ENCODE data around the gene MAP3K8. TPM values are rescaled to one million over a fixed set of nuclear protein-coding genes. Genes with fewer than 3 reads are reported as not detected.
"Not testable (repeated sequence)": the region's sequence is repeated elsewhere in the genome, so short reads cannot be mapped to it uniquely, and the experiment has no call there.

MAP3K8 gene
- total RNA-seq, 1 donor from 2014 or later, result 11.5 TPM

GRCh38 chr10:30467651-30468338 is 33.8 kb downstream of the MAP3K8 start:
- Mint-ChIP-seq H3K27me3 (ENCODE audit: unreplicated experiment) (no peaks in the 10 kb centered on the region), H3K27ac (ENCODE audit: unreplicated experiment) (no peak overlapping the region), H3K36me3 (ENCODE audit: unreplicated experiment) (no peaks in the 10 kb centered on the region), H3K4me3 (ENCODE audit: unreplicated experiment) (no peak overlapping the region), H3K9me3 (ENCODE audit: unreplicated experiment) (no peaks in the 10 kb centered on the region), H3K4me1 (ENCODE audit: unreplicated experiment) (peaks cover 26% of the 10 kb centered on the region)
- no peak for DNase-seq (ENCODE audit: extremely low spot score, unreplicated experiment)
- TF ChIP-seq CTCF (IDR thresholded peaks at IDR 0.05), result no peak

- TF ChIP-seq CTCF (IDR thresholded peaks at IDR 0.05), result no peak
- H3K27ac Mint-ChIP-seq (ENCODE audit: unreplicated experiment), result no peak overlapping the region
- H3K4me1 Mint-ChIP-seq (ENCODE audit: unreplicated experiment), result no peaks in the 10 kb centered on the region
- peaks cover 6% of the 10 kb centered on the region for H3K27me3 Mint-ChIP-seq (ENCODE audit: unreplicated experiment)
- H3K9me3 Mint-ChIP-seq (ENCODE audit: unreplicated experiment), result no peaks in the 10 kb centered on the region
- no peak overlapping the region for H3K4me3 Mint-ChIP-seq (ENCODE audit: unreplicated experiment)
- no peak for DNase-seq (ENCODE audit: extremely low spot score, unreplicated experiment)
- no peaks in the 10 kb centered on the region for H3K36me3 Mint-ChIP-seq (ENCODE audit: unreplicated experiment)
These were observed 38.6 kb downstream of the MAP3K8 start for GRCh38 chr10:30472414-30473155.

- not testable (repeated sequence) for H3K27ac Mint-ChIP-seq (ENCODE audit: unreplicated experiment); H3K36me3 Mint-ChIP-seq (ENCODE audit: unreplicated experiment); H3K4me3 Mint-ChIP-seq (ENCODE audit: unreplicated experiment); H3K9me3 Mint-ChIP-seq (ENCODE audit: unreplicated experiment); H3K4me1 Mint-ChIP-seq (ENCODE audit: unreplicated experiment); DNase-seq (ENCODE audit: extremely low spot score, unreplicated experiment)
- H3K27me3 Mint-ChIP-seq (ENCODE audit: unreplicated experiment), result peaks cover 10% of the 10 kb centered on the region
These were observed 41.5 kb downstream of the MAP3K8 start for GRCh38 chr10:30475515-30475914.

GRCh38 chr10:30476511-30477155 is 42.6 kb downstream of the MAP3K8 start:
- Mint-ChIP-seq H3K27ac (ENCODE audit: unreplicated experiment) (no peak overlapping the region), H3K4me3 (ENCODE audit: unreplicated experiment) (no peak overlapping the region), H3K27me3 (ENCODE audit: unreplicated experiment) (peaks cover 10% of the 10 kb centered on the region), H3K36me3 (ENCODE audit: unreplicated experiment) (no peaks in the 10 kb centered on the region), H3K4me1 (ENCODE audit: unreplicated experiment) (no peaks in the 10 kb centered on the region), H3K9me3 (ENCODE audit: unreplicated experiment) (no peaks in the 10 kb centered on the region)
- no peak for TF ChIP-seq CTCF (IDR thresholded peaks at IDR 0.05)
- no peak for DNase-seq (ENCODE audit: extremely low spot score, unreplicated experiment)

GRCh38 chr10:30479513-30479912 is 45.5 kb downstream of the MAP3K8 start:
- Mint-ChIP-seq H3K27me3 (ENCODE audit: unreplicated experiment) (peaks cover 10% of the 10 kb centered on the region), H3K9me3 (ENCODE audit: unreplicated experiment) (peaks cover 11% of the 10 kb centered on the region)
- H3K4me1 Mint-ChIP-seq (ENCODE audit: unreplicated experiment); H3K27ac Mint-ChIP-seq (ENCODE audit: unreplicated experiment); H3K36me3 Mint-ChIP-seq (ENCODE audit: unreplicated experiment); H3K4me3 Mint-ChIP-seq (ENCODE audit: unreplicated experiment); DNase-seq (ENCODE audit: extremely low spot score, unreplicated experiment): not testable (repeated sequence)

GRCh38 chr10:30481603-30482002 is 47.6 kb downstream of the MAP3K8 start:
- no peak for TF ChIP-seq CTCF (IDR thresholded peaks at IDR 0.05)
- Mint-ChIP-seq H3K27me3 (ENCODE audit: unreplicated experiment) (peaks cover 10% of the 10 kb centered on the region), H3K9me3 (ENCODE audit: unreplicated experiment) (peaks cover 11% of the 10 kb centered on the region), H3K27ac (ENCODE audit: unreplicated experiment) (no peak overlapping the region), H3K4me3 (ENCODE audit: unreplicated experiment) (no peak overlapping the region), H3K36me3 (ENCODE audit: unreplicated experiment) (no peaks in the 10 kb centered on the region), H3K4me1 (ENCODE audit: unreplicated experiment) (no peaks in the 10 kb centered on the region)
- DNase-seq (ENCODE audit: extremely low spot score, unreplicated experiment), result no peak
